Measurements from ENCODE around the gene GRB10. TPM values are rescaled to one million over a fixed set of nuclear protein-coding genes. Genes with fewer than 3 reads are reported as not detected.

The GRB10 gene
- total and polyA plus RNA-seq, 5 donors from 2014 or later, result 0.25 to 2.3 TPM; not detected in 3

DNA sequence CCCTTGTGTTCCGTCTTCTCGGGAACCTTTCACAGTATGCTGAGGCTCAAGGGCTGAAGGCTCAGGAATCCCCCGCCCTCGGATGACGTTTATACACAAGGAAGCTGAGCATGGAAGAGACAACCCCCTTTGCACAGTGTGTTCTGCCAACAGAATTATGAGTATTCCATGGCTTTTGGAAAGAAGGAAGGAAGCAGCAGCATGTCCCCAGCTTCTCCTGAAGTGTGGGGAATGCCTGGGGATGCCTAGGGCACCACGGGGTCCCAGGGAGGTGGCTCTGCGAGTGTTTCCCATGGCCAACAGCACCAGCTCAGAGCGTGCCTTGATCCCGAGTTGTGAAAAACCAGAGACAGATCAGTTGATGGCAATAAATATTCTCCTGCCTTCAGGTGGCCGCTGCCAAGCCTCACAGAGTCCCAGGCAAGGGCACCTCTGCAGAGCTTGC, 128.7 kb downstream of the GRB10 start:
- H3K27ac Mint-ChIP-seq, result no peak overlapping the region
- no peaks in the 10 kb centered on the region for H3K36me3 Mint-ChIP-seq
- H3K27me3 Mint-ChIP-seq, result peaks cover 22% of the 10 kb centered on the region
- H3K27me3 ChIP-seq (ENCODE audit: control insufficient read depth, insufficient read depth, low read length), result peaks cover 4% of the 10 kb centered on the region
- H3K36me3 ChIP-seq (ENCODE audit: control insufficient read depth, insufficient read depth, low read length), result no peaks in the 10 kb centered on the region
- no peak overlapping the region for H3K4me3 Mint-ChIP-seq
- H3K9me3 Mint-ChIP-seq, result peaks cover 0 to 5% (median 0%) of the 10 kb centered on the region in 7 donors
- peaks cover 0 to 6% (median 0%) of the 10 kb centered on the region in 4 donors for H3K4me1 Mint-ChIP-seq
- no peaks in the 10 kb centered on the region for H3K9me3 ChIP-seq (ENCODE audit: control insufficient read depth in 2 of 2, low read length in 2 of 2)
- no peak overlapping the region for H3K27ac ChIP-seq (ENCODE audit: insufficient read depth, low read length, poor library complexity, severe bottlenecking)
- no peaks in the 10 kb centered on the region for H3K4me1 ChIP-seq (ENCODE audit: control insufficient read depth, insufficient read depth, low read length, poor library complexity, severe bottlenecking)
- DNase-seq, result no peak
- H3K4me3 ChIP-seq (ENCODE audit: low read depth, low read length), result no peak overlapping the region
- ATAC-seq (ENCODE audit: low read depth in 2 of 2), result no peak

DNA sequence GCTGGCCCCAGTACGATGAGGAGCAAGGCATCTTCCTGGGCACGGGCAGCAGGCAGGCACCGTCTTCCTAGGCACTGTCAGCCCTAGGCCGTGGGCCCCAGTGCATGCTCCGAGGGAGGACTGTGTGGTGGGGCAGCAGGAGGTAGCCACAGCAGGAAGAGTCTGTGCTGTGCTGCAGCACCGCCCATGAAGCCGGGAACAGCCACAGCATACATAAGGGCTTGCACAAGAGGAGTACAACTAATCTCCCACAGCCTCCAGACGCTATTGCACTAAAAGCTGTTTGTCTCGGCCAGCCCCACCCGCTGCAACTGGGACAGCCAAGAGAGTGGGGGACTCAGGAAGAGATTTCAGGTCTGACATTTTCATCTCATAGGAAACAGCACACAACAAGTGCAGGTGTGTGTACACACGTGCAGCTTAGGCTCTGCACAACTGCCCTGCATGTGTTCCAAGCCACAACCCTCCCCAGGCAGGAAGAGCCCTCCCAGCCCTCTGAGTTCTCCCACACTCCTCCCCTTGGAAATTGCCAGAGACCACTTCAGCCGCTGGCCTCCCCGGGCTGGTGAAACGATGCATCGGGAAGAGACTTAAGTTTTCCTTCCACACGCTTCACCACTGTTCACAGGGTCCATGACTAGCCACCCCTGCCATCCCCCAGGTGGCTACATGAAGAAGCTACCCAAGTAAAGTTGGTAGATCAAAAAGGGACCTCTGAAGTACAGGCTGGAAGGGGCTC, 129.4 kb downstream of the GRB10 start:
- no peaks in the 10 kb centered on the region for H3K4me1 ChIP-seq (ENCODE audit: control insufficient read depth, insufficient read depth, low read length, poor library complexity, severe bottlenecking)
- H3K36me3 Mint-ChIP-seq, result no peaks in the 10 kb centered on the region
- no peaks in the 10 kb centered on the region for H3K36me3 ChIP-seq (ENCODE audit: control insufficient read depth, insufficient read depth, low read length)
- no peak for DNase-seq
- no peaks in the 10 kb centered on the region for H3K9me3 ChIP-seq (ENCODE audit: control insufficient read depth in 2 of 2, low read length in 2 of 2)
- peaks cover 0 to 4% (median 0%) of the 10 kb centered on the region in 4 donors for H3K4me1 Mint-ChIP-seq
- no peak overlapping the region for H3K4me3 Mint-ChIP-seq
- no peak for ATAC-seq (ENCODE audit: low read depth in 2 of 2)
- no peak overlapping the region for H3K27ac Mint-ChIP-seq
- H3K27ac ChIP-seq (ENCODE audit: insufficient read depth, low read length, poor library complexity, severe bottlenecking), result no peak overlapping the region
- peaks cover 22% of the 10 kb centered on the region for H3K27me3 Mint-ChIP-seq
- H3K27me3 ChIP-seq (ENCODE audit: control insufficient read depth, insufficient read depth, low read length), result peaks cover 4% of the 10 kb centered on the region
- H3K9me3 Mint-ChIP-seq, result peaks cover 0 to 5% (median 0%) of the 10 kb centered on the region in 7 donors
- no peak overlapping the region for H3K4me3 ChIP-seq (ENCODE audit: low read depth, low read length)

DNA sequence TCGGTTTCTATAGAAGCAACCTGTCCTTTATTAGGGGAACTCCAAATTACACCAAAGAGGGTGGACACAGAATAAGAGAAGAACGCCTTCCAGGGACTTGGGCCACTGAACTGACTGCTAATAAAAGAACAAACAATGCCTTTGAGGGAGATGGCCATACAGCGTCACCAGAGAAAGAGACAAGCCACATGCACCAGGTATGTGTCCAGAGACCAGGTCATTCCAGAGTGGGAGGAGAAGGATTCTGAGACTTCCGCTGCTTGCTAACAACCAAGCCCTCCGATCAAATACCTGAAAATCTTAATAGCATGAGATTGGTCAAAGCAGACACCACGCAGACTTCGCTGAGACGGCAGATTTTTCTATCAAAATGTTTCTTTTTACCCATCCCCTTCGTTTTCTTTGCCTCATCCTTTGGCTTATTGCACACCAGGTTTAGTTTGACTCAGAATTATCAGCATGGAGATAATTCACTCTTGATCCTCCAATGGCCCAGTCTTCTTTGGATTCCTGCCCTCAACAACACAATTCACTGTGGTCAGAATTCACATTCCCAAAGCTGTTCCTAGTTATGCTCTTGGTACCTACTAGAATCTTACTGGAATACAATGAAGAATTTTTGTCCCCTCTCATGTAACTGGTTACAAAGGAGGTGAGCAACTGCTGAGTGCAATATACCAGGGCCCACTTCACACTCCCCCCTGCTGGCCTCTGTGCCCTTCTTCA, 130.1 kb downstream of the GRB10 start:
- DNase-seq (no peak), ATAC-seq (ENCODE audit: low read depth in 2 of 2) (no peak)
- H3K4me3 Mint-ChIP-seq, result no peak overlapping the region
- peak overlapping the region in 1 of 3 donors; percentile 3 for H3K27ac Mint-ChIP-seq
- H3K4me1 Mint-ChIP-seq, result peaks cover 0 to 4% (median 0%) of the 10 kb centered on the region in 4 donors
- H3K27me3 Mint-ChIP-seq, result peaks cover 22% of the 10 kb centered on the region
- no peaks in the 10 kb centered on the region for H3K36me3 Mint-ChIP-seq
- no peak overlapping the region for H3K27ac ChIP-seq (ENCODE audit: insufficient read depth, low read length, poor library complexity, severe bottlenecking)
- no peaks in the 10 kb centered on the region for H3K9me3 ChIP-seq (ENCODE audit: control insufficient read depth in 2 of 2, low read length in 2 of 2)
- no peaks in the 10 kb centered on the region for H3K4me1 ChIP-seq (ENCODE audit: control insufficient read depth, insufficient read depth, low read length, poor library complexity, severe bottlenecking)
- no peak overlapping the region for H3K4me3 ChIP-seq (ENCODE audit: low read depth, low read length)
- H3K27me3 ChIP-seq (ENCODE audit: control insufficient read depth, insufficient read depth, low read length), result peaks cover 4% of the 10 kb centered on the region
- H3K36me3 ChIP-seq (ENCODE audit: control insufficient read depth, insufficient read depth, low read length), result no peaks in the 10 kb centered on the region
- H3K9me3 Mint-ChIP-seq, result peaks cover 0 to 5% (median 0%) of the 10 kb centered on the region in 7 donors

DNA sequence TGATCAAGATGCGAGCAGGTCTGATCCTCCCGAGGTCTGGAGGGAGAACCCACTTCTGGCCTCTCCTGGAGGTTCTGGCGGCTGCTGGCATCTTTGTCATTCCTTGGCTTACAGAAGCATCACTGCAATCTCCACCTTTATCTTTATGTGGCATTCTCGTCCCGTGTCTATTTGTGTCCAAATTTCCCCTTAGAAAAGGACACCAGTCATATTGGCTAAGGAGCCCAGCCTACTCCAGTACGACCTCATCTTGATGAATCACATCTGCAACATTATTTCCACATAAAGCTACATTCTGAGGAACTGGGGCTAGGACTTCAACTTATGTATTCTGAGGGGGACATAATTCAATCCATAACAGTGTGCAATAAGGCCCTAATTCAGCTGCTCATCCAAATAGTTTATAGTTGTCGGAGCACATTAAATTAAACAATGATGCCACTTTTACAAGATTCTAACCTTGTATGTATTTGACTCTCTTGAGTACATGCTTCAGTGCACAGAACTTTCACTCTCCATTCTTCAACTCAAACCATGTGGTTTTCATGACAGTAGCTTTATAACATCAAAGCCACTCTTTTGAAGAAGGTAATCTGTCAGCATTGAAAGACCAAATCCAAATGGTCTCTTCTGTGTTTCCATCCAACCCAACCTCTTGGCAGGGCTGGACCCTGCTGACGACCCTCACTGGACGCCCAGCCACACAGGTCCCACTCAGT, 131.3 kb downstream of the GRB10 start:
- Histone ChIP-seq H3K4me3 (ENCODE audit: low read depth, low read length) (no peak overlapping the region), H3K36me3 (ENCODE audit: control insufficient read depth, insufficient read depth, low read length) (no peaks in the 10 kb centered on the region), H3K4me1 (ENCODE audit: control insufficient read depth, insufficient read depth, low read length, poor library complexity, severe bottlenecking) (no peaks in the 10 kb centered on the region), H3K27ac (ENCODE audit: insufficient read depth, low read length, poor library complexity, severe bottlenecking) (no peak overlapping the region), H3K9me3 (ENCODE audit: control insufficient read depth in 2 of 2, low read length in 2 of 2) (no peaks in the 10 kb centered on the region), H3K27me3 (ENCODE audit: control insufficient read depth, insufficient read depth, low read length) (peaks cover 4% of the 10 kb centered on the region)
- DNase-seq, result no peak
- no peak for ATAC-seq (ENCODE audit: low read depth in 2 of 2)
- Mint-ChIP-seq H3K4me1 (peaks cover 0 to 4% (median 0%) of the 10 kb centered on the region in 4 donors), H3K36me3 (no peaks in the 10 kb centered on the region), H3K27ac (no peak overlapping the region), H3K27me3 (peaks cover 22% of the 10 kb centered on the region), H3K9me3 (peaks cover 0 to 5% (median 0%) of the 10 kb centered on the region in 7 donors), H3K4me3 (no peak overlapping the region)

DNA sequence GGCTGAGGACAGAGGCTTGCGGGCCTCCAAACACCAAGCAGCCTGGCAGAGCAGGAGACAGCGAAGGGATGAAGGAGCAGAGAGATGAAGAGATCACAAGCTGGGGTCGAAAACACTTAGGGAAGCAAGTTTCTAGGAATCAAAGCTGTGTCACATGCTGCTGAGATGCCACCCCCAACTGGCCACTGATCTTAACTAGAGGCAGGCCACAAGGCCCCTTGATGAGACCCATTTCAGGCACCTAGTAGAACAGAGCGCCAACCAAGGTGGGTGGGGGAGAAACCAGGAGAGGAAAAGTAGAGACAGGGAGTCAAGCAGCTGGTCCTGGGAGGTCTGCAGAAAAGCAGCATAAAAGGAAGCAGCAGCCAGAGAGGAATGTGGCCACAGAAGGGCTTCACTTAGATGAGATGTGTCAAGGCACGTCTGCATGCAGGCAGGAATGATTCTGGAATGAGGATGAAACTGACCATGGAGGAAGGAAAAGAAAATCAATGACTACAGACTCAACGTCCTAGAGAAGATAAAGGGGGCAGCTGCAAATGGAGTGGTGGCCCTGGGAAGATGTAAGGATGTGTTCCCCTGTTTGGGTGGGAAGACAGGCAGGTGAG, 132.5 kb downstream of the GRB10 start:
- H3K27ac ChIP-seq (ENCODE audit: insufficient read depth, low read length, poor library complexity, severe bottlenecking), result no peak overlapping the region
- ATAC-seq (ENCODE audit: low read depth in 2 of 2) (no peak), DNase-seq (no peak)
- H3K9me3 Mint-ChIP-seq, result peaks cover 0 to 5% (median 0%) of the 10 kb centered on the region in 7 donors
- H3K27me3 Mint-ChIP-seq, result peaks cover 23% of the 10 kb centered on the region
- no peaks in the 10 kb centered on the region for H3K36me3 Mint-ChIP-seq
- no peaks in the 10 kb centered on the region for H3K4me1 ChIP-seq (ENCODE audit: control insufficient read depth, insufficient read depth, low read length, poor library complexity, severe bottlenecking)
- no peak overlapping the region for H3K4me3 ChIP-seq (ENCODE audit: low read depth, low read length)
- peak overlapping the region in 1 of 3 donors; percentile 71 for H3K27ac Mint-ChIP-seq
- no peaks in the 10 kb centered on the region for H3K36me3 ChIP-seq (ENCODE audit: control insufficient read depth, insufficient read depth, low read length)
- H3K27me3 ChIP-seq (ENCODE audit: control insufficient read depth, insufficient read depth, low read length), result peaks cover 4% of the 10 kb centered on the region
- no peaks in the 10 kb centered on the region for H3K9me3 ChIP-seq (ENCODE audit: control insufficient read depth in 2 of 2, low read length in 2 of 2)
- peaks cover 0 to 4% (median 2%) of the 10 kb centered on the region in 4 donors for H3K4me1 Mint-ChIP-seq
- H3K4me3 Mint-ChIP-seq, result no peak overlapping the region

DNA sequence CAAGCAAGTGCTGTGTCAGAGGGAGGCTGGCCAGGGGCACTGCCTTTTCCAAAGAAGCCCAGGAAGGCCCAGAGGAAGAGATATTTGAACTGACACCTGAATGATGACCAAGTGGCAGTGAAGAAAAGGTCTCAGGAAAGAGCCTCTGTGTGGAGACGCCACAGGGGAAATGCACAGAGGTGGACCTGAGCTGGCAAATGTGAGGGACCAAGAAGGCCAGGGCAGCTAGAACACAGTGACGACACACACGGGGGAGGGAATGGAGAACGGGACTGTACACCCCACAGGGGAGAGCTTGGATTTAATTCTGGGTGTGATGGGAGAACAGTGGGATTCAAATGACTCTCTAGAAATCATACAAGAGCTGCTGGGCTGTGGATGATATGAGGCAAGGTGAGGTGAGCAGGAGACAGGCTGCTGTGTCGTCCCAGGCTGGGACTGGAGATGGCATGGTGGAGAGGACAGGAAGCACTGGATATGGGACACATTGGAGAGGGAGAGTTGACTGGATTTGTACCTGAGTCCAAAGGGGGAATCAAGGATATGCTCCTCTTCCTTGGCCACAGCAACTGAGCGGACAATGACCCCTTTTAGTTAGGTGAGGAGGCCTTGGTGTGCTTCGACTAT, 133.3 kb downstream of the GRB10 start:
- Histone ChIP-seq H3K4me3 (ENCODE audit: low read depth, low read length) (no peak overlapping the region), H3K9me3 (ENCODE audit: control insufficient read depth in 2 of 2, low read length in 2 of 2) (no peaks in the 10 kb centered on the region), H3K36me3 (ENCODE audit: control insufficient read depth, insufficient read depth, low read length) (no peaks in the 10 kb centered on the region), H3K27ac (ENCODE audit: insufficient read depth, low read length, poor library complexity, severe bottlenecking) (no peak overlapping the region), H3K4me1 (ENCODE audit: control insufficient read depth, insufficient read depth, low read length, poor library complexity, severe bottlenecking) (no peaks in the 10 kb centered on the region), H3K27me3 (ENCODE audit: control insufficient read depth, insufficient read depth, low read length) (peaks cover 4% of the 10 kb centered on the region)
- DNase-seq, result no peak
- no peak for ATAC-seq (ENCODE audit: low read depth in 2 of 2)
- Mint-ChIP-seq H3K36me3 (no peaks in the 10 kb centered on the region), H3K9me3 (peaks cover 0 to 5% (median 0%) of the 10 kb centered on the region in 7 donors), H3K27me3 (peaks cover 27% of the 10 kb centered on the region), H3K4me3 (no peak overlapping the region), H3K27ac (no peak overlapping the region), H3K4me1 (peaks cover 0 to 4% (median 2%) of the 10 kb centered on the region in 4 donors)

DNA sequence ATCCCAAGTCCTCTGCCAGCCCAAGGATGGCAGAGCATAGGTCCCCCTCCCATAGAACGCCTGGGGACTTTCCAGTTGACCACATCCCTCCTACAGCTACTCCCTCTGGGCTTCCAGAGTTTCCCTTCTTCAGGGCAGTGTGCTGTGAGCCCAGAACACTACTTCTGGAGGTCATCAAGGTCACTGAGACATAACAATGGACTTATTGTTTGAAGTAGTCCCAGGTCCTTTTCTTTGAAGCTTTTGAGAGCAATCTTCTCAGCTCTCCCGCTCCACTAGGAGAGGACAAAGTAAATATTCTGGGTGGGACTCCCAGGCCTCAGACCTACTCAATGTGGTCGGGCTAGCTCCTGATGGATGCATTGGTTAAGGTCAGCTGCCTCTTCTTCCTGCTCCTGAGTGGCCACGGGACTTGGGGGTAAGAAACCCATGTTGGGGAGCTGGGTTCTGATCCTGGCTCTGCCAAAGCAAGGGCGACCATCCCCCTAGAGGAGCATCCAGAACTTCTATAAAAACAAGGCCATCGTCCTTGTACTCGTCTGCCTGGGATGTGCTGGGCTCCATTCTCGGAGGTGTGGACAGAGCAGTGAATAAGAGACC, 134.0 kb downstream of the GRB10 start:
- no peaks in the 10 kb centered on the region for H3K27me3 ChIP-seq (ENCODE audit: control insufficient read depth, insufficient read depth, low read length)
- Mint-ChIP-seq H3K9me3 (peaks cover 0 to 5% (median 0%) of the 10 kb centered on the region in 7 donors), H3K4me1 (peaks cover 0 to 4% (median 2%) of the 10 kb centered on the region in 4 donors), H3K36me3 (no peaks in the 10 kb centered on the region), H3K4me3 (no peak overlapping the region), H3K27me3 (peaks cover 23% of the 10 kb centered on the region), H3K27ac (no peak overlapping the region)
- DNase-seq (no peak), ATAC-seq (ENCODE audit: low read depth in 2 of 2) (no peak)
- no peak overlapping the region for H3K4me3 ChIP-seq (ENCODE audit: low read depth, low read length)
- H3K36me3 ChIP-seq (ENCODE audit: control insufficient read depth, insufficient read depth, low read length), result no peaks in the 10 kb centered on the region
- no peaks in the 10 kb centered on the region for H3K9me3 ChIP-seq (ENCODE audit: control insufficient read depth in 2 of 2, low read length in 2 of 2)
- no peak overlapping the region for H3K27ac ChIP-seq (ENCODE audit: insufficient read depth, low read length, poor library complexity, severe bottlenecking)
- H3K4me1 ChIP-seq (ENCODE audit: control insufficient read depth, insufficient read depth, low read length, poor library complexity, severe bottlenecking), result no peaks in the 10 kb centered on the region
